Upper lobe of left lung (tissue), 6 donors: Measurements from ENCODE around the gene IRAG1. TPM values are rescaled to one million over a fixed set of nuclear protein-coding genes. Genes with fewer than 3 reads are reported as not detected.

Experiments used
- ATAC-seq, 2 donors: fragments of 200-7000 bp; cut with Tn5 transposase; one replicate each; pipeline ENCODE4 v1.9.1; 2022; ENCODE audit warnings: mild to moderate bottlenecking in 2 of 2, moderate library complexity in 2 of 2; ENCODE audit not compliant: low FRiP score in 2 of 2
- DNase-seq, 2 donors: peaks; one replicate each; pipeline ENCODE4 v3.0.0-alpha.2; 2019 to 2020
- H3K27ac ChIP-seq, 4 donors: fragments of 200-600 bp; sonication (generic); one replicate each; pipeline ENCODE4 v1.5.1; 2016 to 2019
- H3K27me3 ChIP-seq, 4 donors: fragments of 200-600 bp; sonication (generic); one replicate each; pipeline ENCODE4 v1.5.1; 2017 to 2019
- H3K36me3 ChIP-seq, 4 donors: fragments of 200-600 bp; sonication (generic); one replicate each; pipeline ENCODE4 v1.5.1; 2016 to 2019
- H3K4me1 ChIP-seq, 4 donors: fragments of 200-600 bp; sonication (generic); one replicate each; pipeline ENCODE4 v1.5.1; 2018 to 2019
- H3K4me3 ChIP-seq, 4 donors: fragments of 200-600 bp; sonication (generic); one replicate each; pipeline ENCODE4 v1.5.1; 2017 to 2019; ENCODE audit warnings: mild to moderate bottlenecking in 2 of 4, moderate library complexity in 1 of 4
- H3K9me3 ChIP-seq, 4 donors: fragments of 200-600 bp; sonication (generic); one replicate each; pipeline ENCODE4 v1.5.1; 2018 to 2019
- CTCF ChIP-seq, 6 experiments: fragments of 450-650 bp in 4 of 6; fragments of 200-600 bp in 2 of 6; sonication (generic) in 2 of 6; IDR thresholded peaks; one replicate each; pipeline ENCODE4 v1.5.1; 2016 to 2019; ENCODE audit warnings: antibody characterized with exemption in 6 of 6
- EP300 ChIP-seq, 4 donors: sonication (generic); formaldehyde crosslinking; IDR thresholded peaks; one replicate each; pipeline ENCODE4 v1.5.1; 2017; ENCODE audit warnings: antibody characterized with exemption in 4 of 4, control low read depth in 2 of 4
- POLR2A ChIP-seq, 4 donors: fragments of 450-650 bp; IDR thresholded peaks; one replicate each; pipeline ENCODE4 v1.5.1; 2016 to 2017; ENCODE audit warnings: antibody characterized with exemption in 4 of 4, mild to moderate bottlenecking in 2 of 4
- POLR2AphosphoS5 ChIP-seq, 2 donors: sonication (generic); formaldehyde crosslinking; IDR thresholded peaks; one replicate each; pipeline ENCODE4 v1.5.1; 2017; ENCODE audit warnings: antibody characterized with exemption in 2 of 2
- whole genome bisulfite sequencing, 2 donors: methylation state at CpG; one replicate each; pipeline ENCODE4 v1.1.5; 2017 to 2018; 5-methylcytosine and 5-hydroxymethylcytosine counted together
- total RNA-seq, 6 donors: library from RNA; depleted of rRNA in 4 of 6; stranded (reverse); fragments of >200 nt in 4 of 6; gene quantifications; one replicate each; pipeline versions ENCODE4 v1.1.0 to v1.2.1, GENCODE V29; 2016 to 2021
- donor health status: DM: no; HTN: no; CAD: no; lungs with moderate emphysema.
- donor health status: DM: no; HTN: yes; CAD: no; lungs with severe emphysema.

The IRAG1 gene
- total RNA-seq, 6 donors from 2014 or later = 2.4 to 16.3 (median 7.5) TPM

GRCh38 chr11:10651656-10652361 is 41.7 kb downstream of the IRAG1 start:
- ATAC-seq = no peak
- Histone ChIP-seq H3K36me3 (no peaks in the 10 kb centered on the region), H3K27me3 (no peaks in the 10 kb centered on the region), H3K9me3 (no peaks in the 10 kb centered on the region), H3K27ac (peak overlapping the region; percentile 41 to 78 (median 54)), H3K4me3 (no peak overlapping the region), H3K4me1 (peaks cover 36 to 63% (median 53%) of the 10 kb centered on the region in 4 donors)
- WGBS, 2 donors = 48 to 67% methylated on average over 8 to 15 of the region's 15 CpGs
- peak in 1 of 2 donors; percentile 58 for DNase-seq
- no peak for TF ChIP-seq CTCF (IDR thresholded peaks at IDR 0.05)
- no peak for TF ChIP-seq EP300 (IDR thresholded peaks at IDR 0.05)
- no peak for TF ChIP-seq POLR2A (IDR thresholded peaks at IDR 0.05)
- no peak for TF ChIP-seq POLR2AphosphoS5 (IDR thresholded peaks at IDR 0.05)

DNA sequence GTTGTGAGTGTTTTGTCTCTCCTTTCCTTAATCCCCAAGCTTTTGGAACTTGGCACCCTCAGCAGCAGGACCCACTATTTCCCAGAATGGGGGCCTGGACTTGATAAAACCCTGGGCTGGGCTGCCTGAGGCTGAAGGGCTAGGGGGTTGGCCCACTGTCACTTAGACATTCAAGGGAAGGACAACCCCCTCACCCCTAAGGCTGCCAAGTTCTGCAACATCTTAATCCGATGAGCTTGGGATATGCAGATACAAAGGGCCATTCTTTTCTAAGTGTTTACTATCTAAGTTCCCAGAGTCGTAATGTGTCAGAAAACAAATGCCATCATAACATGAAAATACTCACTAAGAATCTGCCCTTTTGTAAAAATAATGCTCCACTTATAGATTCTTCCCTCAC is 42.9 kb downstream of the IRAG1 start:
- TF ChIP-seq POLR2AphosphoS5 (IDR thresholded peaks at IDR 0.05) (no peak), POLR2A (IDR thresholded peaks at IDR 0.05) (no peak)
- DNase-seq = no peak
- no peaks in the 10 kb centered on the region for H3K36me3 ChIP-seq
- no peaks in the 10 kb centered on the region for H3K9me3 ChIP-seq
- H3K27ac ChIP-seq = peak overlapping the region in 1 of 4 donors; percentile 1
- 63 to 72% methylated on average over 2 of the region's 2 CpGs for WGBS, 2 donors
- no peaks in the 10 kb centered on the region for H3K27me3 ChIP-seq
- H3K4me1 ChIP-seq = peaks cover 36 to 64% (median 51%) of the 10 kb centered on the region in 4 donors
- no peak for ATAC-seq
- H3K4me3 ChIP-seq = no peak overlapping the region

GRCh38 chr11:10650166-10650565 is 43.4 kb downstream of the IRAG1 start:
- DNase-seq (no peak), ATAC-seq (no peak)
- Histone ChIP-seq H3K27me3 (no peaks in the 10 kb centered on the region), H3K4me1 (peaks cover 31 to 60% (median 50%) of the 10 kb centered on the region in 4 donors), H3K27ac (peak overlapping the region in 1 of 4 donors; percentile 1), H3K9me3 (no peaks in the 10 kb centered on the region), H3K4me3 (no peak overlapping the region), H3K36me3 (no peaks in the 10 kb centered on the region)
- TF ChIP-seq EP300 (IDR thresholded peaks at IDR 0.05) = no peak
- no peak for TF ChIP-seq POLR2AphosphoS5 (IDR thresholded peaks at IDR 0.05)
- no peak for TF ChIP-seq POLR2A (IDR thresholded peaks at IDR 0.05)
- TF ChIP-seq CTCF (IDR thresholded peaks at IDR 0.05) = no peak
- 0 to 91% methylated on average over 1 of the region's 1 CpG for whole genome bisulfite sequencing, 2 donors

GRCh38 chr11:10648871-10649270 is 44.7 kb downstream of the IRAG1 start:
- no peaks in the 10 kb centered on the region for H3K9me3 ChIP-seq
- no peak for ATAC-seq
- TF ChIP-seq EP300 (IDR thresholded peaks at IDR 0.05) = no peak
- TF ChIP-seq CTCF (IDR thresholded peaks at IDR 0.05) = no peak
- no peak for TF ChIP-seq POLR2A (IDR thresholded peaks at IDR 0.05)
- TF ChIP-seq POLR2AphosphoS5 (IDR thresholded peaks at IDR 0.05) = no peak
- 85 to 87% methylated on average over 5 to 7 of the region's 7 CpGs for WGBS, 2 donors
- H3K27me3 ChIP-seq = no peaks in the 10 kb centered on the region
- H3K4me3 ChIP-seq = no peak overlapping the region
- DNase-seq = no peak
- no peak overlapping the region for H3K27ac ChIP-seq
- peaks cover 24 to 49% (median 41%) of the 10 kb centered on the region in 4 donors for H3K4me1 ChIP-seq
- H3K36me3 ChIP-seq = no peaks in the 10 kb centered on the region

GRCh38 chr11:10646681-10647355 is 46.7 kb downstream of the IRAG1 start:
- ATAC-seq (no peak), DNase-seq (peak in 1 of 2 donors; percentile 64)
- H3K4me1 ChIP-seq = peaks cover 8 to 38% (median 30%) of the 10 kb centered on the region in 4 donors
- no peak overlapping the region for H3K4me3 ChIP-seq
- H3K36me3 ChIP-seq = no peaks in the 10 kb centered on the region
- H3K27me3 ChIP-seq = no peaks in the 10 kb centered on the region
- TF ChIP-seq CTCF (IDR thresholded peaks at IDR 0.05) (no peak), POLR2AphosphoS5 (IDR thresholded peaks at IDR 0.05) (no peak), POLR2A (IDR thresholded peaks at IDR 0.05) (no peak), EP300 (IDR thresholded peaks at IDR 0.05) (no peak)
- peak overlapping the region in 2 of 4 donors; percentile 13 to 24 for H3K27ac ChIP-seq
- no peaks in the 10 kb centered on the region for H3K9me3 ChIP-seq
- WGBS, 2 donors = 77 to 79% methylated on average over 6 to 8 of the region's 8 CpGs
